ENCODE data around the gene SCUBE2.
"Not testable (repeated sequence)": the region's sequence is repeated elsewhere in the genome, so short reads cannot be mapped to it uniquely, and the experiment has no call there.

Gene SCUBE2

GRCh38 chr11:9103542-9104276, 12.3 kb upstream of the SCUBE2 start:
- DNase-seq = no peak

GRCh38 chr11:9099617-9100016, 8.2 kb upstream of the SCUBE2 start:
- no peak for DNase-seq

GRCh38 chr11:9098455-9098854, 7.1 kb upstream of the SCUBE2 start:
- DNase-seq = not testable (repeated sequence)

- not testable (repeated sequence) for DNase-seq
Observed at GRCh38 chr11:9097186-9097943, 6.0 kb upstream of the SCUBE2 start.

- no peak for DNase-seq
Observed at GRCh38 chr11:9096427-9096826, 5.0 kb upstream of the SCUBE2 start.

- DNase-seq = no peak
Observed at GRCh38 chr11:9095421-9095820, 4.0 kb upstream of the SCUBE2 start.

- no peak for DNase-seq
Observed at GRCh38 chr11:9094420-9094819, 3.0 kb upstream of the SCUBE2 start.

- DNase-seq = no peak
Observed at GRCh38 chr11:9092853-9093778, 1.7 kb upstream of the SCUBE2 start.

- no peak for DNase-seq
Observed at GRCh38 chr11:9092072-9092471, 673 bp upstream of the SCUBE2 start.

- DNase-seq = no peak
Observed at GRCh38 chr11:9090488-9091043, 833 bp downstream of the SCUBE2 start.

- DNase-seq = no peak
Observed at GRCh38 chr11:9089636-9090035, 1.8 kb downstream of the SCUBE2 start.

- no peak for DNase-seq
Observed at GRCh38 chr11:9089061-9089460, 2.3 kb downstream of the SCUBE2 start.

GRCh38 chr11:9082575-9082974, 8.8 kb downstream of the SCUBE2 start:
- no peak for DNase-seq

- DNase-seq = no peak
Observed at GRCh38 chr11:9081153-9081552, 10.2 kb downstream of the SCUBE2 start.

GRCh38 chr11:9078113-9079086, 13.0 kb downstream of the SCUBE2 start:
- DNase-seq = no peak

GRCh38 chr11:9077164-9077563, 14.2 kb downstream of the SCUBE2 start:
- DNase-seq = no peak

GRCh38 chr11:9076661-9077060, 14.7 kb downstream of the SCUBE2 start:
- DNase-seq = no peak

- no peak for DNase-seq
Observed at GRCh38 chr11:9076046-9076445, 15.4 kb downstream of the SCUBE2 start.

- DNase-seq = no peak
Observed at GRCh38 chr11:9075556-9075955, 15.8 kb downstream of the SCUBE2 start.

- DNase-seq = no peak
Observed at GRCh38 chr11:9074338-9075029, 16.9 kb downstream of the SCUBE2 start.

Data from activated naive CD4-positive, alpha-beta T cell treated with anti-CD3 and anti-CD28 coated beads, Interleukin-2, amount 50 U/mL, for 16 hours (primary cell).